AG20443 (cell line): ENCODE results near the gene IQGAP2.
"Not testable (repeated sequence)": the region's sequence is repeated elsewhere in the genome, so short reads cannot be mapped to it uniquely, and the experiment has no call there.

Experiments
- DNase-seq: peaks from one replicate; pipeline ENCODE4 v3.0.0; 2012; ENCODE audit warnings: low spot score, mixed read lengths

The IQGAP2 gene

DNA sequence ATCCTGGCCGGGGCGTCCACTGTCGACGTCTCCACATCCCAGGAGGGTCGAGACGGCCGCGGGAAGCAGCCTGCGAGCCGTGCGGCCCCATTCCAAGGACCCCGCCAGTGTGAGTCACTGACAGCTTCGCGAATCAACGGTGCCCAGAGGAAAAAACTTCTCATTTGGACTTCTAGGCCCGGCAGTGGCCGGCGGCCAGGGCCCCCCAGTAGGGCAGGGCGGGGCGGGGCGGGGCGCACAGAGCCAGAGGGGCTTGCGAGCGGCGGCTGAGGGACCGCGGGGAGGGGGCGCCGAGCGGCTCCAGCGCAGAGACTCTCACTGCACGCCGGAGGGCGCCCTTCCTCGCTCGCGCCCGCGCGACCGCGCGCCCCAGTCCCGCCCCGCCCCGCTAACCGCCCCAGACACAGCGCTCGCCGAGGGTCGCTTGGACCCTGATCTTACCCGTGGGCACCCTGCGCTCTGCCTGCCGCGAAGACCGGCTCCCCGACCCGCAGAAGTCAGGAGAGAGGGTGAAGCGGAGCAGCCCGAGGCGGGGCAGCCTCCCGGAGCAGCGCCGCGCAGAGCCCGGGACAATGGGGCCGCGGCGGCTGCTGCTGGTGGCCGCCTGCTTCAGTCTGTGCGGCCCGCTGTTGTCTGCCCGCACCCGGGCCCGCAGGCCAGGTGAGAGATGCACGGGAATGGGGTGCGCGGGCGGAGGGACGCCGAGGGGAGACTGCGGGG is 312.8 kb downstream of the IQGAP2 start, which contains the start of gene F2R:
Gene F2R, plus strand, starts transcription at position 391 of the 720 bp plus-strand sequence. Its CDS starts 182 bp downstream, at position 573.
- DNase-seq = peak; percentile 79

- DNase-seq = no peak
These were observed 313.5 kb downstream of the IQGAP2 start for GRCh38 chr5:76716456-76717157.

DNA sequence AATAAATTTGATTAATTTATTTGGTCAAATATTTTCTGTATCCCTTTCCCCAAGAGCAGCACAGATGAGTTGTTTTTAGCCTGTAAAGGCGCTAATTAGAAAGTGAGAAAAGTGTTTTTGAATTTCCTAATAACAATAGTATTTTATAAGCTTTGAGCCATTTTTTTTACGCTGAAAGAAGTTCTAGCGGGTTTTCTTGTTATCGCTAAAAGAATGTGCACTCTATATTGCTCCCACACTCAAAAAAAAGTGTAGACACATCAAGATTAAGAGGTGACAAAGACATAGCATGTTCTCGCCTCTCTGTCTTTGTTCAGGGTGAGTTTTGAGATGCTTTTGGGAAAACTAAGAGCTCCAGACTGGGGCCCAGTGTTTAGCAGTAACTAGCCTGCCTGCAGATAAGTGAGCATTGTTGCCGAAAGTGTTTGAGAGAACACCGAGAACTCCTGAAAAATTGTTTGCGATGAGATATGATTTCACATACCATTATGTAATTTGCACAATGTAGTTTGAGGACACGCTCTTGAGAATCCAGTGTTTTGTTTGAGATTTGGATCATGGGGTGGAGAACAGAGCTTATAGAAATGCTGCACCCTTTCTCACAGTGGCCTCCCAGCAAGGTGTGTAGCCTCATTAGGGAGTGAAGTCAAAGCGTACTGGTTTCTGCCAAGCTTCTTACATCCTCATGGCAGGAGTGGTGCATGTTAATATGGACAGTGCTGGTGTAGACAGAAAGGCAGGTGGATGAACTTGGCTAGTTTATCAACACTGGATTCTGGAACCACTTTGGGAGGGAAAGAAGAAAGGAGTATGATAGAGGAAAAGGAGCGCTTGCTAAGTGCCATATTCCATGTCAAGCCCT is 314.4 kb downstream of the IQGAP2 start:
- DNase-seq = no peak

- no peak for DNase-seq
These were observed 315.3 kb downstream of the IQGAP2 start for GRCh38 chr5:76718381-76718832.

- DNase-seq = no peak
These were observed 315.8 kb downstream of the IQGAP2 start for GRCh38 chr5:76718880-76719279.

GRCh38 chr5:76720988-76721569 is 318.0 kb downstream of the IQGAP2 start:
- DNase-seq = no peak

DNA sequence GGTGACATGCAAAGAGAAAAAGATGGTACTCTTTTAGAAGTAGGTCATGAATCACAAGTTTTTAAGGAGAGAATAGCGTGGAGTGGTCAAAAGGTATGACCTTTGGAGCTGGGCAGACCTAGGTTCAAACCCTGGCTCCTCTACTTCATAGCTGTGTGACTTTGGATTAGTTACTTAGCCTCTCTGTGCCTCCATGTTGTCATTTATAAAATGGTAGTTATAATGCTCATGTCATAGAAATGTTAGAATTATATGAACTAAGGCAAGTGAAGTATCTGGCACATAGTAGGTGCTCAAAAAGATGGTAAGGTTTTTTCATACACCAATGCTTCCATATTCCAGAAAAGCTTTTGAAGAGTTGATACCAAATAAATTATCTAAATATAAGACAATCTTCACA is 320.2 kb downstream of the IQGAP2 start:
- no peak for DNase-seq

- no peak for DNase-seq
These were observed 320.8 kb downstream of the IQGAP2 start for GRCh38 chr5:76723906-76724305.

DNA sequence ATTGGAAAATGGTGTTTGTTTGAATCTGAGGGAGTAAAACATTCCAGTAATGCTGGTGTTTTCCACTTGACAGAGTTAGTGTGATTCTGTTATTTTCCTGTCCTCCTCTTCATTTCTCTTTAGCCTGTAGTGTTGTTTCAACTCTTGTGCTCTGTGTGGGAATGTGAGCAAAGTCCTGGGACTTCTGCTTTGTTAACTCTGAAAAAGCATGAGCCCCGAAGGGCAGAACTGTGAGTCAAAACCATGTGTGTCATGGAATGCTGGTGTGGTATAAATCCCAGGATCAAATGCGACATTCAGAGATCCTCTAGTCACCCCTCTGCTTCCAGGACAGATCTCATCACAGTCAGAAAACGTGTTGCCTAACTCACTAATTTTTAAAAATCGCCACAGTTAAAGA is 321.8 kb downstream of the IQGAP2 start:
- DNase-seq = peak; percentile 49

- DNase-seq = no peak
These were observed 325.9 kb downstream of the IQGAP2 start for GRCh38 chr5:76728965-76729364.

GRCh38 chr5:76729373-76730290 is 326.5 kb downstream of the IQGAP2 start:
- no peak for DNase-seq

DNA sequence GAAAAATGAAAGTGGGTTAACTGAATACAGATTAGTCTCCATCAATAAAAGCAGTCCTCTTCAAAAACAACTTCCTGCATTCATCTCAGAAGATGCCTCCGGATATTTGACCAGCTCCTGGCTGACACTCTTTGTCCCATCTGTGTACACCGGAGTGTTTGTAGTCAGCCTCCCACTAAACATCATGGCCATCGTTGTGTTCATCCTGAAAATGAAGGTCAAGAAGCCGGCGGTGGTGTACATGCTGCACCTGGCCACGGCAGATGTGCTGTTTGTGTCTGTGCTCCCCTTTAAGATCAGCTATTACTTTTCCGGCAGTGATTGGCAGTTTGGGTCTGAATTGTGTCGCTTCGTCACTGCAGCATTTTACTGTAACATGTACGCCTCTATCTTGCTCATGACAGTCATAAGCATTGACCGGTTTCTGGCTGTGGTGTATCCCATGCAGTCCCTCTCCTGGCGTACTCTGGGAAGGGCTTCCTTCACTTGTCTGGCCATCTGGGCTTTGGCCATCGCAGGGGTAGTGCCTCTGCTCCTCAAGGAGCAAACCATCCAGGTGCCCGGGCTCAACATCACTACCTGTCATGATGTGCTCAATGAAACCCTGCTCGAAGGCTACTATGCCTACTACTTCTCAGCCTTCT is 329.4 kb downstream of the IQGAP2 start:
- DNase-seq = no peak

DNA sequence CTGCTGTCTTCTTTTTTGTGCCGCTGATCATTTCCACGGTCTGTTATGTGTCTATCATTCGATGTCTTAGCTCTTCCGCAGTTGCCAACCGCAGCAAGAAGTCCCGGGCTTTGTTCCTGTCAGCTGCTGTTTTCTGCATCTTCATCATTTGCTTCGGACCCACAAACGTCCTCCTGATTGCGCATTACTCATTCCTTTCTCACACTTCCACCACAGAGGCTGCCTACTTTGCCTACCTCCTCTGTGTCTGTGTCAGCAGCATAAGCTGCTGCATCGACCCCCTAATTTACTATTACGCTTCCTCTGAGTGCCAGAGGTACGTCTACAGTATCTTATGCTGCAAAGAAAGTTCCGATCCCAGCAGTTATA is 329.9 kb downstream of the IQGAP2 start:
- DNase-seq = no peak

DNA sequence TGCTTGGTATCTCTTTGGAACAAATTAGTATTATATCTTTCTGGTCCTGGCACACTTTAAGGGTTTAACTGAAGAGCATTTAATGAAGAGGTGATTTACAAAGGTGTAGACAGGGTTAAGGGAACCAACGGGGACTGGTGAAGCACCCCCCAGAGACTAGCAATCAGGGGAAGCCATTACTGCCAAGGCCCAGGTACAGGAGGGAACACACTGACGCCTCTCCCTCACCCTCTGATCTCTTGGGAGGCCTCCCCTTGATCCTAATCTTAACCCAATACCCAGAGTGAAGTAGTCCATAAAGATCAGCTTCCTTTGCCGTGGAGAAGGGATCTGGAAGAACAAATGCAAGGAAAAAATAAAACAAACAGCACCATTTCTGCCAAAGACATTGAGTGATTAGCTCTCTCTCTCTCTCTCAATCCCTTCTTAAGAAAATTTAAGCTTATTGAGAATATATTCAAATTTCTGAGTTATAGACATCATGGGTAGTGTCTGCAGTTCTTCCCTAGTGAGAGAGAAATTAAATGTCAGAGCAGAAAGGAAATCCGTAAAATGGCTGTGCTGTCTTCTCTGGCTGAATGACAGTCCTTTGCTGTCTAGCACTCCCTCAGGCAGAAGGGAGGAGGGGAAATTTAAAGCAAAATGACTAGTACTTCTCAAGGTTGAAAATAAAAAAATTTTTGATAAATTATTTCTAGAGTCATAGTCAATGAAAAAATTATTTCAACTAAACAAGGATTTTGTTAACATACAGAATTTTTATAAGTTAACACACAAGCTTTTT is 332.9 kb downstream of the IQGAP2 start:
- no peak for DNase-seq

- no peak for DNase-seq
These were observed 333.8 kb downstream of the IQGAP2 start for GRCh38 chr5:76736679-76737556.

DNA sequence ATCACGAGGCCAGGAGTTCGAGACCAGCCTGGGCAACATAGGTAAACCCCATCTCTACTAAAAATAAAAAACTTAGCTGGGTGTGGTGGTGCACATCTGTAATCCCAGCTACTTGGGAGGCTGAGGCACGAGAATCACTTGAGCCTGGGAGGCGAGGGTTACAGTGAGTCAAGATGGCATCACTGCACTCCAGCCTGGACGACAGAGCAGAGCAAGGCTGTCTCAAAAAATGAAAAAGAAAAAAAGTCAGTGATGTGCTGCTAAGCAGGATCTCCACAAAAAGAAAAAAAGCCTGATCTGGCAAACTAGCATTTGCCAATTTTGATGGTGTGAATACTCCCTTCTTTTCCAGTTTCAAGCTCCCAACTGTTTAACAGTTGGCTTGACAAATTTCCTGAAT is 334.8 kb downstream of the IQGAP2 start:
- DNase-seq = no peak

DNA sequence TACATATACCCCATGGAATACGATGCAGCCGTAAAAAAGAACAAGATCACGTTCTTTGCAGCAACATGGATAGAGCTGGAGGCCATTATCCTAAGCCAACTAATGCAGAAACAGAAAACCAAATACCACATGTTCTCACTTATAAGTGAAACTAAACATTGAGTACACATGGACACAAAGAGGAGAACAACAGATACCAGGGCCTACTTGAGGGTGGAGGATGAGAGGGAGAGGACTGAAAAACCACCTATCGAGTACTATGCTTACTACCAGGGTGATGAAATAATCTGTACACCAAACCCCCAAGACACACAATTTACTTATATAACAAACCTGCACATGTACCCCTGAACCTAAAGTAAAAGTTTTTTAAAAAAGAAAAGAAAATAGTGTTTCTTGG is 338.4 kb downstream of the IQGAP2 start:
- DNase-seq = not testable (repeated sequence)

DNA sequence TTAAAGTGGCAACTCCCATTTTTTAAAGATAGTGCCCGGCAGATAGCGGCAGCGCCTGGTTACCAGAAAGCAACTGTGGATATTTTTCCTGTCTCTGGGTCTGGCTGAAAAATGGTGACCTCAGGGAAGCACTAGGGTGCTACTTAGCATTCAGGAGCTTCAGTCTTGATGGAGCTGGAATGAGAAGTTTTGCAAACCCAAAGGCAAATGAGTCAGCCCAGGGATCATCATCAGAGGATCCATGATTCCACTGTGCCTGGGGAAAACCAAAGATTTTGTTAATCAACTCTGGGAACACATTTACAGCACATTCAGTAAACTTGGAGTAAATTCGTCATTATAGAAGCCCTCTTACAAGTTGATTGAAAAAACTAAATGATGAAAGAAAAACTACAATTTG is 339.5 kb downstream of the IQGAP2 start:
- peak; percentile 39 for DNase-seq

GRCh38 chr5:76744632-76745031 is 341.5 kb downstream of the IQGAP2 start:
- DNase-seq = no peak
